NCI-H146 treated with DMSO at 0.1 percent for 48 hours (cell line): ENCODE measurements around the gene FXYD6.
"Not testable (repeated sequence)": the region's sequence is repeated elsewhere in the genome, so short reads cannot be mapped to it uniquely, and the experiment has no call there.

Experiments used
- DNase-seq: peaks from one replicate; lab custom pipeline; 2025; ENCODE audit not compliant: unreplicated experiment; lab: John Stamatoyannopoulos, UW

Gene FXYD6

DNA sequence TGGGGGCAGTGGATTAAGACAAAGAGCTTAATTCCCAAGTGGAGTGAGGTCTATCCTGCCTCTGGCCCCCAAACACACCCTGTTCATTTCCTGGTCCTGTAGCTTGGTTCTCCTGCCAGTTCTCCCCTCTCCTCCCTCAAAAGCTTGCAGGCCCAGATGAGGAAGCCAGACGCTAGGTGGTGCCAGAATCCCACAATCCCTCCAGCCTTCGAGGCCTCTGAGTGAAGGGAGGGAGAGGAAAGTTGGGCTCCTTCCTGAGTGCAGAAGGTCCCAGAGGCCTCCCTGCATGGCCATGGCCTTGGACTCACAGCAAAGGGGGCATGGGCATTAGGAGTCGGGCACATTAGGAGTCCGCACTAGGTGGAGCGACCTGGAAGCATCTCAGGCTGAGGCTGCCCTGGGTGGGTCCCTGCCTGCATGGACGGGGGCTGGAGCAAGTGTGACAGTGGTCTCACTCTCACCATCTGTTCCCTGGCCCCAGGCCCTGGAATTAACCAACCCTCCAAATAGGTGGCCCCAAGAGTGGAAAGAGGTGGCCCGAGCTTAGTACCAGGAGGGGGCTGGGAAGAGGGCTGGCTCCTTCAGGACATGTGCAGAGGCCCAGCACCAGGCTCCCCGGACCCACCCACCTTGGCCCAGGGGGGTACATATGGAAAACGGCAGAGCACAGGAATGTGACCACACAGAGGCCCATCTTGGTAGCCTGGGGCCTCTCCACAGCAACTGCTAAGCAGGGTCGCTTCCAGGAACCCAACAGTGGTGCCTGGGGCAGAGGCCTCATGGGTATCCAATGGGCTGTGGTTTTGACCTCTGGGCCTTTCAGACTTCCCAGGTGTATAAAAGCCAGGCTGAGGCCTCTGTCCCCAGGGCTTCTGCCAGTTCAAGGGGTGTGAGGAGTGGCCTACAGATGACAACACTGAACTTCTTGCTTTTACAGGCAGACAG, 57.1 kb downstream of the FXYD6 start:
- DNase-seq = peak; percentile 53

DNA sequence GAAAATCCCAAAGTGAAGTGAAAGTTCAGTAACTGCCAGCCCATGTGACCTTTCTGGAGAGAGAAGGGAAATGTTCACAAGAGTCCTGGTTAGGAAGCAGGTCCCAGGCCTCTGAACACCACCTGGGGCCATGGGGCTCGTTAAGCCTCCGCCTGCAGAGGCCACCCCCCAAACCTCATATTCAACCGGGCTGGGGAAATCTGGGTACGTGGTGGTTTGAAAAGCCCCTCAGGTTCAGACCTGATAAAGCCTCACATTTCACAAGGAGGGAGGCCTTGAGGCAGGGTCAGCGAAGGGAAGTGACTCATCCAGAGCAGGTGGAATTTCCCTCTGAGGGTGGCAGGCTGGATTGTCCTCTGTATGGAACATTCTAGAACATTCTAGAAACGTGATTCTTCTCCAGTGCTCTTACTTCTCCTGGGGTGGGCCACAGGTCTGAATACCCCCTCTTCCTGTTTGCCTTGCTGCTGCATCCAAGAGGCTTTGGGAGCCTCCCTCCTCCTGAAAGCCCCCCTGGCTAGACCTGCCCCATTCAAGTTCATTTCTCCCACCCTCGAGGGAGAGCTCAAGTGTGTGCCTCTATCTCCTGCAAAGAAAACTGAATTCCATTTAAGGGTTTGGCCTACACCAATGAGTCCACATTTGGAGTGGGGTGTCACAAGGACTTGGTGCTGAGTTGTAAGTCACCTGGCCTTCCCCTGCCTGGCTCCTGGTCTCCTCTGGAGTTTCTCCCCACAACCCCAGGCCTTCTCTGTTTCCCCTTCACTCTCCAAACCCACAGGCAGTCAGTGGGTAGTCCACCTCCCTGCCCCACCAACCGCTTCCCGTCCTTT, 58.2 kb downstream of the FXYD6 start:
- no peak for DNase-seq

DNA sequence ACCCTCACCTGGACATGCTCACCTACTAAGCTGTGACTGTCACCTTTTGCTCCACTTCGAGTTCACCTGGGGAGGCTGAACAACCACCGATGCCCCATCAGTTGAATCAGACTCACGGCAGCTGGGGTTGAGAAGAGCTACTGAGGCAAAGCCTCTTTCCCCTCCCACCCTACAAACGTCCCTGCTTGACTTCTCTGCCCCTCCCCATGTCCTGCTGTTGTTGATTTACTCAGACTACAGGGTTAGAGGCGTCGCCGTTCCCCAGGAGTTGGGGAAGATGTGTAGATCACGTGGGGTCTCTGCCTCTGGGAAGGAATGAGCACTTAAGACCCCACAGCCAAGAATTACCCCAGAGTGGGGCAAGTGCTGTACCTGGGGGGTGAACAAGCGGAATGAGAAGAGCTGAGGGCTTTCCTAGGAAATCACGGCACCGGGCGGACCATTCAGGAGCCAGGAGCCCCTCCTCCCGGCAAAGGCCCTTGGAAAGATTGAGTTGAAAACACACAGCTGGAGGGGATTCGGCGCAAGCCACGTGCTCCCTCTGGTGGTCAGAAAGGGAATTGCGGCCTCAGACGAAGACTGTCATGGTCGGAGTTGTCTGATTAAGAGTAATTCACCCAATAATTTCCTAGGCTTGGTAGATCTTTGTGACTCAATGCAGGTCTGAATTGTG, 59.0 kb downstream of the FXYD6 start:
- peak; percentile 64 for DNase-seq

DNA sequence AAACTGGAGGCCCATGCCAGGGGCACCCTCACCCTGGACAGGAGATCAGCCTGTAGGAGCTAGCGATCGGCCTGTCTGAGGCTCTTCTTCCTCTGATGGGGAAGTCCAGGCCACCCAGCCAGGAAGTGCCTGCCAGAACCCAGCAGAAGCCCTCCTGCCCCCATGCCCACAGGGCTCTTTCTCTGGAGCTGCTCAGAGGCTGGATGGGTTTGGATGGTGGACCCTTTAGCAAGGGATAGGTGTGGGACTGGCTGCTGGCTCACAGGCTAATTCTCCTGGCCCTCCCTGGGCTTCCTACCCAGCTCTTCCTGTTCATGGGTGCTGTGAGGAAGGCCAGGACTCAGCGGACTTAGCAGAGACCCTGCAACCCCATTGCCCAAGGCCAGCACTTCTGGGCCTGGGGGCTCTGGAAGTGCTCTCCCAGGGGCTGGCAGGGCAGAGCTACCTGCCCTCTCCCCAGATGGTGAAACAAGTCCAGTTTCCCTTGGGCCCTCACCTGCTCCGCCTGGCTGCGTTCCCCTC, 59.6 kb downstream of the FXYD6 start:
- DNase-seq = no peak

DNA sequence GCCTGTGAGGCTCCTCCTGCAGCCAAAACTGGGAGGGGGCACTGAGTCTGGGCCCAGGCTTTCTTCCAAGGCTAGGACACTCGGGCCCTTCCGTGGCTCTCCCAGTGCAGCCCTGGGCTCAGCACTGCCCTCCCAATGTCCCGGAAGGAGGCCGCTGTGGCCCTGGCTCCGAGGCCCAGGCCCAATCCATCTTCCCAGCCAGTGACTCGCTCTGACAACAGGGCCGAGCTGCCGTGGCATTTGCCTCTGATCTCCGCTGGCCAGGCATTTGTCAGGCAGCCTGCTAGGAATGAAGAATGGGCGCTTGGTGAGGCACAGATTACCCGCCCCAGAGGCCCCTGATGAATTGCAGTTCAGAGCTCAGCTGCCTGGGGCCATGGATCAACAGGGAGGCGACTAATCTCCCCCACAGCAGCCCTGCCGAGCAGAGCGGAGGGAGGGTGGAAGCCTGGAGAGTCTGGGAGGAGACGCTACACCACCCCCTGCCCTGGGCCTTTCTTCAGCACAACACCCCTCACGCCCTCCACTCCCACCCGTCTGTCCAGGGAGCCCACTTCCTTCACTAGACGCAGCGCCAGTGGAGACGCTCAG, 60.2 kb downstream of the FXYD6 start:
- peak; percentile 48 for DNase-seq

DNA sequence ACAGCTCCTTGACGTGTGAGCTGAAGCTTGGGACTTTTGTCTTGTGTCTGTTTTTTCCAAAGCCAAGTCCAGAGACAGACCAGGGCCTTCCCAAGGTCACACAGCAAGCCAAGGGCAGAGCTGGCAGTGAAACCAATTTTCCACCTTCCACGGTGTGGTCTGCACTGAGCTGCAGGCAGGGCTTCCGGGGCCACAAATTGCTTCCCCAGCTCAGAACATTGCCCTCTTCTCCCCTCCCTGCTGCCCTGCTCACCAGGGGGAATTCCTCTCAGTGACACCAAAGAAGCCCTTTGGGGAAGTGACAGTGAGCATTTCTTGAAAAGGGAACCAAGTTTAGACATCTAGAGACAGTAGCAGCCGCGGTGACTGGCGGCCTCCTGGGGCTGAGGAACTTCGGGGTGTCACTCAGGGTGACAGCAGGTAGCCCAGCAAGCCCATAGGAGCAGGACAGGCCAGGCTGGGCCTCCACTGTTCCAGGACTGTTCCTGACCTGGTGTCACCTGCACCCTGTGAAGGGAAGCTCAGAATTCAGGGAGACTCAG, 61.1 kb downstream of the FXYD6 start:
- DNase-seq = no peak

DNA sequence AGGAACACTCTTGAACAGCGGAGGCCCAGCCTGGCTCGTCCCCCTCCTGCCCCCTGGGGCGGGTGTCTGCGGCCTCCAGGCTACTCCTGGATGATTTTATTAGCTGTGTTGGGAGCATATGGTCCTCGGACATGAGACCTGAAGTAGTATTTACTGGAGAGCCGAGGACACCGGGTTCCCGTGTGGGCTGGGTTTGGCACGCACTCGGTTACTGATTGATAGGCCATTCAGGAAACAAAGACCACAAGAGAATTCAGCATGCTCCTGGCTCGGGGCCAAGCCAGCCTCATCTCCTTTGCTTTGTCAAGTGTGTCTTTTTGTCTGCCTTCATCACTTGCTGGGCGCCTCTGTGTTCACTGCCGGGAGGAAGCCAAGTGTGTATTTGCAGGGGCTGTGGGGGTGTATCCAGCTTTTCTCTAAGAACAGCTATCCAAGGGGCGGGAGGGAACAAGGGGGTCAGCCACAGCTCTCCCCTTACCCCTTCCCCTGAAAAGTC, 61.6 kb downstream of the FXYD6 start:
- peak; percentile 90 for DNase-seq

DNA sequence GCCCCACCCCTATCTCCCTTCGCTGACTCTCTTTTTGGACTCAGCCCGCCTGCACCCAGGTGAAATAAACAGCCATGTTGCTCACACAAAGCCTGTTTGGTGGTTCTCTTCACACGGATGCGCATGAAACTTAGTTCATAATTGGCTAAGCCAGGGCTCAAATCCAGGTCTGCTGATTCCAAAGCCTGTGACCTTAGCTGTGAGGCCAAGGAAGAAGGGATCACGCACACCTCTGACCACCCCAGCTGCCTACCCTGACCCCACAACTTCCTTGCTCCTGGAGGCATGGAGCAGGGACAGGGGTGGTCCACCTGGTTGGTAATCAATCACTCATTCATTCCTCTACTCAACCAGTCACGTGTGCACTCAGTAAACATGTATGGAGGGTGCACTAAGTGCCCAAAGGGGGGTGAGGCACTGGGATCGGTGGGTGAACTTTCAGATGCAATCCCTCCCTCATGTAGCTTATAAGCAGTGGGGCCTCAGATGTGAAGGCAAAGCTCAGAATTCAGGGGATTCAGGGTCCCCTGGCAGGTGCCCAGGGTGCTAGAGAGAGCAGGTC, 62.2 kb downstream of the FXYD6 start:
- DNase-seq = no peak

DNA sequence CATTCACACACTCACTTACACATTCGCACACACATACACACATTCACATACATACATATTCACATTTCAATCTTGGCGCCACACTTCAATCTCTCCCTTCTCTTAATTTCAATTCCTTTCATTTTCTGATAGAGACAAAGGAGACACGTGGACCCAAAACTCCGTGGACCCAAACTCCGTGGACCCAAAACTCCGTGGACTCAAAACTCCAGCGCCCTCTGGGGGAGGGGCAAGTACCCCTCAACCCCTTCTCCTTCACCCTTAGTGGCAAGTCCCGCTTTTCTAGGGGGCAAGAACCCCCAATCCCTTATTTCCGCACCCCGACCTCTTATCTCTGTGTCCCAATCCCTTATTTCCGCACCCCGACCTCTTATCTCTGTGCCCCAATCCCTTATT, 66.4 kb downstream of the FXYD6 start:
- not testable (repeated sequence) for DNase-seq

DNA sequence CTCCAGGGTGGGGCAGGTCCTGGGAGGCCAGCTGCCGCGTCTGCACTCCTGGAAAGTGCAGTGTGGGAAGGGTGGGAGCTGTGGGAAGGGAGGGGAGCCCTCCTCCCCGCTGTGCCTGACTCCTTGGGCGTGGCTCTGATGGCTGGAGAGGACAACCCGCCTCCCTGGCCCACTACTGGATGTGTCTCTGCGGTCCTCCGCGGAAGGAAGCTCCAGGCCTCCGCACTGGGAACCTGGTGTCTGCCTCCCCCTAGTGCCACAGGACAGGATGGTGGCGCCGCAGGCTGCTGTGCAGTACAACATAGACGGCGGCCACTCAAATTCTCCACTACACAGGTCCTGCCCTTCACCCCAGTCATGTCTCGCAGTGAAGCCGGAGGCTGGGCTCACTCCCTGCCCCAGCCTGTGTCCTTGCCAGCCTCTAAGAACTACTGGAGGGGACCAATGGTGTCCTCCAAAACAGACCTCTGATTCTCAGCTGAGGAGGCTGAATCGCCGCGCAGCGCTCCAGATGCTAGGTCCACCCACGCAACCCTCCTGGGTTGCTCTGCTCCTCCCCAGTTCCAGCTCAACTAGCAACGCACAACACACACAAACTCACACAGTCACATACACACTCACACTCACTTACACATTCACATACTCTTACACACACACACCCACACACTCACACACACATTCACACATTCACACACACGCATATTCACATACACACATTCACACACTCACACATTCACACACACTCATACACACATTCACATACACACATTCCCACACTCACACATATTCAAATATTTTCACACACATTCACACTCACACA, 67.0 kb downstream of the FXYD6 start:
- DNase-seq = peak; percentile 59

DNA sequence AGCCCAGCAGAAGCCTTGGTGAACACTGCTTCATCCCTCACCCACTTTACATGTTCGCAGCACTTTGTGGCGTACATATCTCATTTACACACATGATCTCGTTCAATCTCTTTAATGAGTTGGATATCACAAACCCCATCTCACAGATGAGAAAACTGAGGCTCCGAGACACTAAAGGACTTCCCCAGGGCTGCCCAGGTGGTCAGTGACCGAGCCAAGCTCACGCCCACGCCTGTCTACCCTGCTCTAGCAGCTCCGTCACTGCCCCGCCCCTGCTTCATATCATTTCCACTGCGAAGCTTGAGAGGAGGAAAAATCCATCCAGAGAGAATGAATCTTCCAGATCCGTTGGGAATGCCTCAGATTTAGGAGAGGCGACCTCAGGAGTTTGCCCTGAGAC, 67.7 kb downstream of the FXYD6 start:
- no peak for DNase-seq

DNA sequence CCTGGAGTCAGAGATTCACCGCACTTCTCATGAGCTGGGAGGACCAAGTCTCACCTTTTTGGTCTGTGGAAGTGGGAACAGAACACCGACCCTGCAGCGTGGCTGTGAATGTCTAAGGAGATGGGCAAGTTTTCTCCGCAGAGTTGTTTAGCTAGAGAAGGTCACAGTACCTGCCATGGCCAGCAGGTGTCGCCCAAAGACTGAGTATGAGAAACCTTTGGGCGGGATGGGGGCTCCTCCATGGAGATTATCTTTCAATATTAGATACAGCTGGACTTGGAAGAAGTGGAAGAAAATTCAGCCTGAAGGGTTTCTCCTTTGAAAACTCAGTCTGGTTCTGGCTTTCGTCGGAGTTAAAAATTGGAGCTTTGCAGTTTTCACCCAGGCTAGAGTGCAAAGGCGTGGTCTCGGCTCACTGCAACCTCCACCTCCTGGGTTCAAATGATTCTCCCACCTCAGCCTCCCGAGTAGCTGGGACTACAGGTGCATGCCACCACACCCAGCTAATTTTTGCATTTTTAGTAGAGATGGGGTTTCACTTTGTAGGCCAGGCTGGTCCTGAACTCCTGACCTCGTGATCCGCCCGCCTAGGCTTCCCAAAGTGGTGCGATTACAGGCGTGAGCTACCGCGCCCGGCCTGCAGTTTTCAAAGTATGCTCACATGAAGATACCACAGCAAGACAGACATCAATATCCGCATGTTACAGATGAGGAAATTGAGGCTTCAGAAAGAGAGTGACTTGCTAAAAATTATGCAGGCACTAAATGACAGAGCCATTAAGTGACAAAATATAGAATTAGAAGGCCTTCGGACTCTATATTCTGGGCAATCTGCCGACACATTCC, 68.8 kb downstream of the FXYD6 start:
- DNase-seq = peak; percentile 33

DNA sequence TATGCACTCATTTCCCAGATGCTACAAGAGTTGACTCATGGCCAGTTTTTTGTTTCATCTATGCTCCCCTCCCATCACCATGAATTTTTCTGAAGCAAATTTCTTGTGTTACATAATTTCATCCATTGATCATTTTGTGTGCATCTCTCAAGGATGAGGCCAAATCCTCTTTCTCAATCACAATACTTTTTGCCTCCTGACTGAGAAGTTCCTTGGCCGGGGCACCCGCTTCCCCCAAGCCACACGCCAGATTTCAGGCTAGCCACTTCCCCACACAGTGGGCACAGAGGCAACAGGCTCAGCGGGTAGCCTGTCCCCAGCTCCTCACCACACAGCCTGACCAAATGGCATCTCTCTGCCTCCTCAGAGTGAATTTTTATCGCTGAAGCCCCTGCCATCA, 69.6 kb downstream of the FXYD6 start:
- DNase-seq = no peak

DNA sequence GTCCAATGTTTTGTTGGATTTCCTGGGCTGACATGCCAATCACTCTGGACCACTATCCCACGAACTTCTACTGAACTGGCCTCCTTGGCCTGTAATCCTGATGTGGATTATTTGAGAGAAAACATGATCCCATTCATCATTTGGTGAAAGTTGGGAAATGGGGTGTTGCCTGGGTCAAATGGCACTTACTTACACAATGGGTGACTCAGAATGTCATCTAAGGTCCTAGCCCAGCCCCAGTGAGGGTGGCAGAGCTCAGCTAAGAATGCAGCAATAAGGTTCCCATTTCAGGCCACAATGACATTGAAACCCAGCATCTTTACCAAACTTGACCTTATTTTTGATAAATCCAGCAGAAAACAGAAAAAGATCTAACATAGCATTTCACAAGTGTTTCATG, 71.4 kb downstream of the FXYD6 start:
- no peak for DNase-seq

DNA sequence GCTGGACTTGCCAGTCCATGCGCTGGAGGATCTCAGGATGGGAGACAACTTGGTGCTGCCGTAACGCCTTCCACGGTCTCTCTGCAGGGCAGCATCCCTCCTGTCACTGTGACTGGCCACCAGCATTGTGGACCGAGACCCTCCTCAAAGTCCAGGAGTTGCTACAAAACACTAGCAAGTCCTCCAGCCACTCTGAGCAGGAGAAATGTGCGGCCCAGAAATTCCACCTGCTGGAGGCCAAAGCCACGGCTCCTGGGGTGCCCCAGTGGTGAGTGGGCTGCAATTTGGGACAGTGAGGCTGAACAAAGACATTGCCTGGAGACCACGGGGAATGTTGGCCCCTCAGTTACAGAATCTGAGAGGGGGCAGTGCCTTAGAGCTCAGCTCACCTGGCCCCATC, 72.6 kb downstream of the FXYD6 start:
- no peak for DNase-seq

DNA sequence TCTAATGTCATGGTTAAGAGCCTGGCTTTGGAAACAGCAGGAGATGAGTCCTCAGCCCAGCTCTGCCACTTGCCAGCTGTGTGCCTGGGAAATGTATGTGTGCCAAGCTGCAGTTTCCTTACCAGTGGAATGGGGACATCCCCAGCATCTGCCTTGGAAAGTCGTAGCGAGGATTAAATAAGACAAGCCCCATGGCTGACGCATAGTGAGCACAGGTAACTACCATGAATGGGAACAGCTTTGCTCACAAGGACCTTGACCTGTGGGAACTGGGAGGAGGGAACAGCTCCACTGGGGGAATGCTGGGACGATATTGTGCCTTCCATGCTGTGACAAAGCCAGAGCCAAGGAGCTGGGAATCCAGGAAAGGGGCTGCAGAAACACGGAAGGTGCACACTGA, 76.8 kb downstream of the FXYD6 start:
- DNase-seq = no peak

DNA sequence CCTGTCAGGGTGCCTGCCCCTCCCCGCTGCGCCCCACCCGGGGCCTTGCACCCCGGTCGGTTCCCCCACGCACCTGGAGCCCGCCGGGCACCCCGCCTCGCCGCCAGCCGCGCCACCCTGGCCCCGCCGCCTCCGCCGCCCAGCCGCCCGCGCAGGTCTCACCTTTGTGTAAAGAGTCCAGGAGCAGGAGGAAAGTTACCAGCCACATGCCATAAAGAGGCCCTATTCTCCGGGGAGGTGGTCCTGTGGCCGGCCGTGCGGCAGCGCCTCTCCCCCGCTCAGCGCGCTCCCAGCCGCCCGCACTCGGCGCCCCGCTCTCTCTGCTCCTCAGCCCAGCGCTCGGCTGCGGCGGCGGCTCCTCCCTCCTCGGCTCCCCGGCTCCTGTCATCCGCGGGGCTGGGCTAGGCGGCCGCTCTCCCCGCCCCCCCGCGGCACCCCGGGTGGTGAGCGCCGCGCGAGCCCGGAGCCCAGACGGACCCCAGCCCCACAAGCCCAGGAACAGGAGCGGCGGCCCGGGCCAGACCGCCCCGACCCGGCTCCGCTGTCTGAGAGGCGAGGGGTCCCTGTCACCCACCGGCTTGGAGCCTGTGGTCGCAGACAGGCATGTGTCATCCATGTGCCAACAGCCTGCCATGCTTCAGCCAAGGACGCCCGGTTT, 79.5 kb downstream of the FXYD6 start, which contains the start of gene DSCAML1:
Gene DSCAML1 (minus strand): TSS at position 345 of the 658 bp plus-strand sequence. CDS start 137 bp downstream, at position 208.
- DNase-seq = no peak

DNA sequence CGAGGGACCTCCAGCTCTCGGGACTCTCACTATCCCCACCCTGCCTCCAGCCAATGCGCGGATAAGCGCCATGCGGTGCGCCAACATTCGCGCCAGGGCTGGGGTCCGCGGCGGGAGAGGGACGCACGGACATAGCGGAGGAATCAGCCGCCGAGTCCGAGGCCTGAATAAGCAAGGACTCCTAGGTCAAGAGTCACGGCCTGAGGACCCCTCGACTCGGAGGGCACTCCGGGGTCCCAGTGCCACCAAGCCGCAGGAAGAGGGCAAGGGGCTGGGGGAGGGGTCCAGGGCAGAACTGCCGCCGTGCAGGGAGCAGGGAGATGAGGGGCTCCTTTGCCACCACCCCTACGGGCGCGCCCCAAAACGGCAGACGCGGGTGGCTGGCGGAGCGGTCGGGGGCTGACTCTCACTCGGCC, 80.0 kb downstream of the FXYD6 start:
- DNase-seq = no peak
